ENCODE measurements around the gene DAZAP1.

DNA sequence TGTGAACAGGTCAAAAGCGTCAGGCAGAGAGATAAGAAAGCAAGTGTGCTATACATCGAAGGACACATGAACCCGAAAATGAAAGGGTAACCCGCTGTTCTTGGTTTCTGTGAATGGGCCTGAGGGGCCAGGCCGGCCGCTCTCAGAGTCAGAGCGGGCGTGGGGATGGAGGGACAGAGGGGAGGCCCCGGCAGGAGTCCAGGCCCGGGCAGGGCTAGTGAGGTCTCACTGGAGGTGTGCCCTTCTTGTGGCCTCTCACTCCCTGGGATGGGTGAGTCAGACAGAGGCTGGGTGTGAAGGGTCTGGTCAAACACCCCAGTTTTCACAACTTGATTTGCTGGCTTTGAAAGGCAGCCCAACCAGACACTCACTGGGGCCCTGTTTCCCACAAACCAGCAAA, 41.1 kb upstream of the DAZAP1 start:
- TF ChIP-seq CTCF (conservative IDR thresholded peaks at IDR 0.05) (no peak), EZH2 (IDR thresholded peaks at IDR 0.05; ENCODE audit: low read depth) (no peak)

Measured in PC-9 (cell line).